ENCODE results near the gene MYBBP1A.

DNA sequence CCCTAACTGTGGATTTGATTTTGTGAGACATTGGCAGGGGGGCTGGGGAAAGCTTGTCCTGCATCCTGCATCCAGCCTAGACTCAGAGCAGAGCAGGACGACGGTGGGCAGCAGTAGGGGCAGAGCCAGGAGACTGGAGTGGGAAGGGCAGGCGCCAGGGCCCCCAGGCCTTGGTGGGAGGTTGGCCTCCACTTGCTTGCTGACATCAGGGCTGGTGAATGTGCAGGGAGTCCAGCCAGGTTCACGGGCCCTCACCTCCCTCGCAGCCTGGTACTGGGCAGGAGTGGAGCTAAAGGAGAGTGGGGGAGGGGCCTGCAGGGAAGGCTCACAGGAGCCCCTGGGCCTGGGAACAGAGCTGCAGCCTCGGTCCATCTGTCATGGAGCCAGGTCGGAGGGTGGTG lies 26.9 kb upstream of the MYBBP1A start:
- TF ChIP-seq, protein P1, sequence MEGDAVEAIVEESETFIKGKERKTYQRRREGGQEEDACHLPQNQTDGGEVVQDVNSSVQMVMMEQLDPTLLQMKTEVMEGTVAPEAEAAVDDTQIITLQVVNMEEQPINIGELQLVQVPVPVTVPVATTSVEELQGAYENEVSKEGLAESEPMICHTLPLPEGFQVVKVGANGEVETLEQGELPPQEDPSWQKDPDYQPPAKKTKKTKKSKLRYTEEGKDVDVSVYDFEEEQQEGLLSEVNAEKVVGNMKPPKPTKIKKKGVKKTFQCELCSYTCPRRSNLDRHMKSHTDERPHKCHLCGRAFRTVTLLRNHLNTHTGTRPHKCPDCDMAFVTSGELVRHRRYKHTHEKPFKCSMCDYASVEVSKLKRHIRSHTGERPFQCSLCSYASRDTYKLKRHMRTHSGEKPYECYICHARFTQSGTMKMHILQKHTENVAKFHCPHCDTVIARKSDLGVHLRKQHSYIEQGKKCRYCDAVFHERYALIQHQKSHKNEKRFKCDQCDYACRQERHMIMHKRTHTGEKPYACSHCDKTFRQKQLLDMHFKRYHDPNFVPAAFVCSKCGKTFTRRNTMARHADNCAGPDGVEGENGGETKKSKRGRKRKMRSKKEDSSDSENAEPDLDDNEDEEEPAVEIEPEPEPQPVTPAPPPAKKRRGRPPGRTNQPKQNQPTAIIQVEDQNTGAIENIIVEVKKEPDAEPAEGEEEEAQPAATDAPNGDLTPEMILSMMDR (IDR thresholded peaks at IDR 0.05; ENCODE audit: poor library complexity), result no peak
- TF ChIP-seq EZH2 (IDR thresholded peaks at IDR 0.05; ENCODE audit: borderline replicate concordance) (no peak), EZH2phosphoT487 (IDR thresholded peaks at IDR 0.05; ENCODE audit: low read depth, severe bottlenecking, unreplicated experiment) (no peak)

Data from hepatocyte (in vitro differentiated cells).